HCT116 (cell line): Measurements from ENCODE around the gene BAX. TPM values are rescaled to one million over a fixed set of nuclear protein-coding genes. Genes with fewer than 3 reads are reported as not detected.

ENCODE experiments used
- ATAC-seq: fragments of 200-7000 bp; cut with Tn5 transposase; 2 replicates; pipeline ENCODE4 v1.9.1; 2020; ENCODE audit warnings: mild to moderate bottlenecking, moderate library complexity
- BruUV-seq: library from RNA; stranded (reverse); fragments of 400-500 nt; replicated peaks from 2 replicates; lab custom pipeline; 2021; lab: Mats Ljungman, UMichigan
- CTCF ChIA-PET: fragments of 300-600 bp; sonication (Branson Sonifier 250); formaldehyde crosslinking; loops from one replicate; lab custom pipeline; 2021; ENCODE audit warnings: antibody characterized with exemption; lab: Charles Lee
- POLR2A ChIA-PET: fragments of 300-600, 350-600 bp; sonication (Branson Sonifier 250); formaldehyde crosslinking; loops from one replicate; lab custom pipeline; 2021; ENCODE audit warnings: antibody characterized with exemption; lab: Charles Lee
- RAD21 ChIA-PET, 2 experiments: fragments of 300-600 bp; sonication (Branson Sonifier 250); formaldehyde crosslinking; loops; one replicate each; lab custom pipeline; 2023; ENCODE audit warnings: low total read pairs in 2 of 2; ENCODE audit not compliant: uncharacterized antibody in 2 of 2, unreplicated experiment in 2 of 2, low non-redundant PET in 1 of 2; lab: Charles Lee
- DNase-seq: peaks from one replicate; pipeline ENCODE4 v3.0.0-alpha.2; 2010; ENCODE audit warnings: low read depth, low spot score
- H2AFZ ChIP-seq: fragments of 200-600 bp; shearing (Covaris generic), sonication (generic); 2 replicates; pipeline ENCODE4 v1.6.1; 2017; ENCODE audit warnings: low read depth, mixed run types, mixed read lengths, antibody characterized with exemption, low read length; ENCODE audit not compliant: poor library complexity, severe bottlenecking
- H3K27ac ChIP-seq: 2 replicates; pipeline ENCODE4 v1.5.1; 2012; ENCODE audit warnings: low read depth, low read length
- H3K27me3 ChIP-seq: fragments of 200-600 bp; sonication (generic); 2 replicates; pipeline ENCODE4 v1.6.1; 2016; ENCODE audit warnings: mixed run types, low read length, mixed read lengths; ENCODE audit not compliant: insufficient read depth
- H3K36me3 ChIP-seq, 2 experiments: fragments of 200-500 bp in 1 of 2; fragments of 200-600 bp in 1 of 2; sonication (Bioruptor generic) in 1 of 2; sonication (generic) in 1 of 2; 2 replicates each; pipeline versions ENCODE4 v1.5.1 to v1.6.1; 2014 to 2016; ENCODE audit warnings: low read length in 2 of 2, inconsistent platforms in 1 of 2, mixed read lengths in 1 of 2, mixed run types in 1 of 2; ENCODE audit not compliant: insufficient read depth in 2 of 2, control insufficient read depth in 1 of 2
- H3K4me1 ChIP-seq, 2 experiments: fragments of 200-600 bp in 1 of 2; sonication (generic) in 1 of 2; 2 replicates each; pipeline versions ENCODE4 v1.5.1 to v1.6.1; 2012 to 2017; ENCODE audit warnings: low read length in 2 of 2, inconsistent platforms in 1 of 2, mild to moderate bottlenecking in 1 of 2, mixed read lengths in 1 of 2, mixed run types in 1 of 2, moderate library complexity in 1 of 2; ENCODE audit not compliant: insufficient read depth in 2 of 2, control insufficient read depth in 1 of 2
- H3K4me2 ChIP-seq: fragments of 200-600 bp; sonication (generic); 2 replicates; pipeline ENCODE4 v1.6.1; 2017; ENCODE audit warnings: mixed run types, low read length, mixed read lengths
- H3K4me3 ChIP-seq, 2 experiments: fragments of 200-600 bp in 1 of 2; sonication (generic) in 1 of 2; replicated peaks in 1 of 2; 2 replicates each; pipeline ENCODE4 v1.5.1; 2011 to 2016; ENCODE audit warnings: low read length in 2 of 2, control low read depth in 1 of 2, low read depth in 1 of 2, mild to moderate bottlenecking in 1 of 2, mixed read lengths in 1 of 2, mixed run types in 1 of 2
- H3K79me2 ChIP-seq: fragments of 200-600 bp; sonication (generic); 2 replicates; pipeline ENCODE4 v1.6.1; 2017; ENCODE audit warnings: mild to moderate bottlenecking, mixed run types, low read length, moderate library complexity, mixed read lengths; ENCODE audit not compliant: insufficient read depth
- H3K9ac ChIP-seq: fragments of 200-600 bp; sonication (generic); 2 replicates; pipeline ENCODE4 v1.6.1; 2016; ENCODE audit warnings: low read length, mixed read lengths
- H3K9me2 ChIP-seq: fragments of 200-600 bp; sonication (generic), shearing (Covaris generic); 2 replicates; pipeline ENCODE4 v1.6.1; 2017; ENCODE audit warnings: mixed run types, mild to moderate bottlenecking, moderate library complexity; ENCODE audit not compliant: insufficient read depth
- H3K9me3 ChIP-seq, 2 experiments: fragments of 200-500 bp in 1 of 2; fragments of 200-600 bp in 1 of 2; sonication (Bioruptor generic) in 1 of 2; sonication (generic) in 1 of 2; 2 replicates each; pipeline ENCODE4 v1.6.1; 2014 to 2017; ENCODE audit warnings: low read length in 2 of 2, mixed read lengths in 2 of 2, inconsistent platforms in 1 of 2, low read depth in 1 of 2, mild to moderate bottlenecking in 1 of 2, mixed run types in 1 of 2, moderate library complexity in 1 of 2; ENCODE audit not compliant: control insufficient read depth in 1 of 2, insufficient read depth in 1 of 2
- H4K20me1 ChIP-seq: fragments of 200-600 bp; sonication (generic), shearing (Covaris generic); 2 replicates; pipeline ENCODE4 v1.6.1; 2017; ENCODE audit warnings: mixed run types, mild to moderate bottlenecking, moderate library complexity; ENCODE audit not compliant: insufficient read depth
- SIN3A ChIP-seq: IDR thresholded peaks from 2 replicates; pipeline ENCODE4 v1.6.1; 2012; ENCODE audit warnings: low read depth
- YY1 ChIP-seq: IDR thresholded peaks from 2 replicates; pipeline ENCODE4 v1.6.1; 2011; ENCODE audit warnings: low read length, low read depth, moderate library complexity, mild to moderate bottlenecking; ENCODE audit not compliant: insufficient replicate concordance; ENCODE audit errors: extremely low read depth
- intact Hi-C: fragments of 100-400 bp; cut with micrococcal nuclease; formaldehyde crosslinking; loops from 2 replicates; pipeline ENCODE4 v1.10.0; 2022
- total RNA-seq: library from RNA; stranded (reverse); gene quantifications from one replicate; pipeline ENCODE4 v1.2.1, GENCODE V29; 2021; ENCODE audit not compliant: unreplicated experiment
- TF ChIP-seq, protein P1 (sequence below), 3 experiments: fragments of 200-600 bp in 1 of 3; sonication (generic) in 1 of 3; IDR thresholded peaks in 2 of 3; conservative IDR thresholded peaks in 1 of 3; 2 replicates each; pipeline ENCODE4 v1.5.1; 2012 to 2017; ENCODE audit warnings: low read depth in 2 of 3, low read length in 2 of 3, antibody characterized with exemption in 1 of 3, borderline replicate concordance in 1 of 3, control low read depth in 1 of 3, mild to moderate bottlenecking in 1 of 3, mixed read lengths in 1 of 3, mixed run types in 1 of 3, moderate library complexity in 1 of 3; ENCODE audit not compliant: insufficient read depth in 1 of 3

The BAX gene
- total RNA-seq, 1 experiment from 2014 or later, result 96.4 TPM

GRCh38 chr19:48975947-48976847 lies 21.5 kb downstream of the BAX start:
- no TSS peak for BruUV-seq
- no peaks in the 10 kb centered on the region for H4K20me1 ChIP-seq
- peak; percentile 80 for ATAC-seq
- no peak overlapping the region for H3K27ac ChIP-seq
- H3K9me3 ChIP-seq, result no peaks in the 10 kb centered on the region
- H2AFZ ChIP-seq, result no peak overlapping the region
- no peaks in the 10 kb centered on the region for H3K27me3 ChIP-seq
- POLR2A ChIA-PET, result interaction anchor here (0.7 to 1.5 kb wide), 3 partner anchors 9 to 104 kb away, joined by 3 to 7 read pairs (median 3); partner anchors contain the start of gene PPP1R15A
- no peak overlapping the region for H3K4me2 ChIP-seq
- TF ChIP-seq, protein P1, sequence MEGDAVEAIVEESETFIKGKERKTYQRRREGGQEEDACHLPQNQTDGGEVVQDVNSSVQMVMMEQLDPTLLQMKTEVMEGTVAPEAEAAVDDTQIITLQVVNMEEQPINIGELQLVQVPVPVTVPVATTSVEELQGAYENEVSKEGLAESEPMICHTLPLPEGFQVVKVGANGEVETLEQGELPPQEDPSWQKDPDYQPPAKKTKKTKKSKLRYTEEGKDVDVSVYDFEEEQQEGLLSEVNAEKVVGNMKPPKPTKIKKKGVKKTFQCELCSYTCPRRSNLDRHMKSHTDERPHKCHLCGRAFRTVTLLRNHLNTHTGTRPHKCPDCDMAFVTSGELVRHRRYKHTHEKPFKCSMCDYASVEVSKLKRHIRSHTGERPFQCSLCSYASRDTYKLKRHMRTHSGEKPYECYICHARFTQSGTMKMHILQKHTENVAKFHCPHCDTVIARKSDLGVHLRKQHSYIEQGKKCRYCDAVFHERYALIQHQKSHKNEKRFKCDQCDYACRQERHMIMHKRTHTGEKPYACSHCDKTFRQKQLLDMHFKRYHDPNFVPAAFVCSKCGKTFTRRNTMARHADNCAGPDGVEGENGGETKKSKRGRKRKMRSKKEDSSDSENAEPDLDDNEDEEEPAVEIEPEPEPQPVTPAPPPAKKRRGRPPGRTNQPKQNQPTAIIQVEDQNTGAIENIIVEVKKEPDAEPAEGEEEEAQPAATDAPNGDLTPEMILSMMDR (IDR thresholded peaks at IDR 0.05 in 2 of 3, conservative IDR thresholded peaks at IDR 0.05 in 1 of 3; ENCODE audit: borderline replicate concordance in 1 of 3, insufficient read depth in 1 of 3, low read depth in 2 of 3, low read length in 2 of 3), result 0 out of 6 replicates have a peak, but pooled peaks of 1 of the 3 experiments have one; percentile 10
- TF ChIP-seq SIN3A (no peak), YY1 (peak; percentile 52)
- TF ChIP-seq, all 23 proteins: peak for 2
- Histone ChIP-seq H3K4me1 (peaks cover 5 to 14% of the 10 kb centered on the region in 2 experiments; a peak in 3 of 4 replicates), H3K9ac (no peak overlapping the region), H3K79me2 (no peaks in the 10 kb centered on the region), H3K9me2 (no peaks in the 10 kb centered on the region), H3K36me3 (peaks cover 11 to 18% of the 10 kb centered on the region in 2 experiments; a peak in 2 of 4 replicates), H3K4me3 (no peak overlapping the region)
- intact Hi-C loops, result no loop called here
- no peak for DNase-seq
- RAD21 ChIA-PET, result interaction anchor here in 1 of 2 experiments (0.7 kb wide), 1 partner anchor 132 kb away, joined by 3 read pairs; no protein-coding TSS in a partner anchor
- CTCF ChIA-PET, result interaction anchor here (0.7 to 3.1 kb wide), 2 partner anchors 17 to 468 kb away, joined by 5 to 14 read pairs; partner anchors contain the start of genes GYS1 and RUVBL2
